Tongue (tissue), 2 donors: Measurements from ENCODE around the gene CCDC50. TPM values are rescaled to one million over a fixed set of nuclear protein-coding genes. Genes with fewer than 3 reads are reported as not detected.

Source experiments
- DNase-seq: peaks from one replicate; pipeline ENCODE4 v3.0.0-alpha.2; 2015
- total RNA-seq: library from RNA; depleted of rRNA; stranded (reverse); fragments of >200 nt; gene quantifications from one replicate; pipeline ENCODE4 v1.2.3, GENCODE V29; 2014

CCDC50 gene
- total RNA-seq, 1 donor from 2014 or later, result 55.2 TPM

- no peak for DNase-seq
Measured at GRCh38 chr3:191426311-191426710, 97.1 kb downstream of the CCDC50 start.

- no peak for DNase-seq
Measured at GRCh38 chr3:191428177-191428576, 99.0 kb downstream of the CCDC50 start.

- no peak for DNase-seq
Measured at GRCh38 chr3:191430103-191430502, 100.9 kb downstream of the CCDC50 start.

GRCh38 chr3:191431160-191431822 lies 102.1 kb downstream of the CCDC50 start:
- no peak for DNase-seq

- DNase-seq, result no peak
Measured at GRCh38 chr3:191432162-191432561, 103.0 kb downstream of the CCDC50 start.

GRCh38 chr3:191434024-191434423 lies 104.8 kb downstream of the CCDC50 start:
- DNase-seq, result no peak

- DNase-seq, result no peak
Measured at GRCh38 chr3:191435981-191436380, 106.8 kb downstream of the CCDC50 start.

- DNase-seq, result no peak
Measured at GRCh38 chr3:191438150-191438814, 109.1 kb downstream of the CCDC50 start.

GRCh38 chr3:191440532-191440931 lies 111.3 kb downstream of the CCDC50 start:
- no peak for DNase-seq

GRCh38 chr3:191441687-191442086 lies 112.5 kb downstream of the CCDC50 start:
- DNase-seq, result no peak

GRCh38 chr3:191444569-191444968 lies 115.4 kb downstream of the CCDC50 start:
- no peak for DNase-seq

Other genes with a start within 250 kb of the CCDC50 start
- 9.5 TPM for gene OSTN, start 130.2 kb upstream of the CCDC50 start, total RNA-seq
- gene UTS2B, start 1.1 kb downstream of the CCDC50 start, total RNA-seq, result not detected
- gene PYDC2, start 131.8 kb downstream of the CCDC50 start, total RNA-seq, result not detected